ENCODE data around the gene IER5L.

GRCh38 chr9:129203556-129203909 is 25.5 kb upstream of the IER5L start:
- TF ChIP-seq, protein P1, sequence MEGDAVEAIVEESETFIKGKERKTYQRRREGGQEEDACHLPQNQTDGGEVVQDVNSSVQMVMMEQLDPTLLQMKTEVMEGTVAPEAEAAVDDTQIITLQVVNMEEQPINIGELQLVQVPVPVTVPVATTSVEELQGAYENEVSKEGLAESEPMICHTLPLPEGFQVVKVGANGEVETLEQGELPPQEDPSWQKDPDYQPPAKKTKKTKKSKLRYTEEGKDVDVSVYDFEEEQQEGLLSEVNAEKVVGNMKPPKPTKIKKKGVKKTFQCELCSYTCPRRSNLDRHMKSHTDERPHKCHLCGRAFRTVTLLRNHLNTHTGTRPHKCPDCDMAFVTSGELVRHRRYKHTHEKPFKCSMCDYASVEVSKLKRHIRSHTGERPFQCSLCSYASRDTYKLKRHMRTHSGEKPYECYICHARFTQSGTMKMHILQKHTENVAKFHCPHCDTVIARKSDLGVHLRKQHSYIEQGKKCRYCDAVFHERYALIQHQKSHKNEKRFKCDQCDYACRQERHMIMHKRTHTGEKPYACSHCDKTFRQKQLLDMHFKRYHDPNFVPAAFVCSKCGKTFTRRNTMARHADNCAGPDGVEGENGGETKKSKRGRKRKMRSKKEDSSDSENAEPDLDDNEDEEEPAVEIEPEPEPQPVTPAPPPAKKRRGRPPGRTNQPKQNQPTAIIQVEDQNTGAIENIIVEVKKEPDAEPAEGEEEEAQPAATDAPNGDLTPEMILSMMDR (IDR thresholded peaks at IDR 0.05 in 2 of 3, conservative IDR thresholded peaks at IDR 0.05 in 1 of 3; ENCODE audit: insufficient read depth in 2 of 3, low read depth in 1 of 3, low read length in 3 of 3): no peak
- TF ChIP-seq EZH2 (IDR thresholded peaks at IDR 0.05; ENCODE audit: borderline replicate concordance, low read depth, low read length): no peak
- TF ChIP-seq RAD21 (CRISPR knock-in tag; conservative IDR thresholded peaks at IDR 0.05 in 1 of 2, IDR thresholded peaks at IDR 0.05 in 1 of 2): no peak
- TF ChIP-seq SREBF1 (IDR thresholded peaks at IDR 0.05; ENCODE audit: borderline replicate concordance, low read depth, low read length): no peak
- TF ChIP-seq TAF1 (IDR thresholded peaks at IDR 0.05; ENCODE audit: control insufficient read depth, extremely low read depth, insufficient read depth, low read length, severe bottlenecking): no peak
- TF ChIP-seq CHD4 (IDR thresholded peaks at IDR 0.05; ENCODE audit: insufficient read depth, insufficient replicate concordance, low read depth, low read length, poor library complexity, severe bottlenecking): no peak
- TF ChIP-seq RNF2 (IDR thresholded peaks at IDR 0.05): no peak
- no peak for TF ChIP-seq POLR2AphosphoS5 (IDR thresholded peaks at IDR 0.05; ENCODE audit: control insufficient read depth, insufficient read depth, low read depth, low read length)
- TF ChIP-seq ESRRA (IDR thresholded peaks at IDR 0.05; ENCODE audit: borderline replicate concordance, low read depth): no peak
- TF ChIP-seq ZNF316 (IDR thresholded peaks at IDR 0.05): no peak
- no peak for TF ChIP-seq RBM17 (IDR thresholded peaks at IDR 0.05; ENCODE audit: borderline replicate concordance, low read depth, low read length)

All from K562 (cell line).